ENCODE measurements around the gene ZNF511.

GRCh38 chr10:133357285-133358161, 48.8 kb downstream of the ZNF511 start, which contains the start of gene FUOM:
- TF ChIP-seq, protein P1, sequence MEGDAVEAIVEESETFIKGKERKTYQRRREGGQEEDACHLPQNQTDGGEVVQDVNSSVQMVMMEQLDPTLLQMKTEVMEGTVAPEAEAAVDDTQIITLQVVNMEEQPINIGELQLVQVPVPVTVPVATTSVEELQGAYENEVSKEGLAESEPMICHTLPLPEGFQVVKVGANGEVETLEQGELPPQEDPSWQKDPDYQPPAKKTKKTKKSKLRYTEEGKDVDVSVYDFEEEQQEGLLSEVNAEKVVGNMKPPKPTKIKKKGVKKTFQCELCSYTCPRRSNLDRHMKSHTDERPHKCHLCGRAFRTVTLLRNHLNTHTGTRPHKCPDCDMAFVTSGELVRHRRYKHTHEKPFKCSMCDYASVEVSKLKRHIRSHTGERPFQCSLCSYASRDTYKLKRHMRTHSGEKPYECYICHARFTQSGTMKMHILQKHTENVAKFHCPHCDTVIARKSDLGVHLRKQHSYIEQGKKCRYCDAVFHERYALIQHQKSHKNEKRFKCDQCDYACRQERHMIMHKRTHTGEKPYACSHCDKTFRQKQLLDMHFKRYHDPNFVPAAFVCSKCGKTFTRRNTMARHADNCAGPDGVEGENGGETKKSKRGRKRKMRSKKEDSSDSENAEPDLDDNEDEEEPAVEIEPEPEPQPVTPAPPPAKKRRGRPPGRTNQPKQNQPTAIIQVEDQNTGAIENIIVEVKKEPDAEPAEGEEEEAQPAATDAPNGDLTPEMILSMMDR (conservative IDR thresholded peaks at IDR 0.05 in 1 of 2, IDR thresholded peaks at IDR 0.05 in 1 of 2; ENCODE audit: extremely low read depth in 1 of 2, insufficient read depth in 1 of 2, low read depth in 1 of 2, low read length in 2 of 2), result no peak
- no peak for TF ChIP-seq EZH2 (IDR thresholded peaks at IDR 0.05; ENCODE audit: borderline replicate concordance, low read length)
